Karpas-422 (cell line): Measurements from ENCODE around the gene NR2E1. TPM values are rescaled to one million over a fixed set of nuclear protein-coding genes. Genes with fewer than 3 reads are reported as not detected.

Experiments used
- DNase-seq: peaks from one replicate; pipeline ENCODE4 v3.0.0-alpha.2; 2015
- H2AFZ ChIP-seq: fragments of 200-600 bp; sonication (generic); 2 replicates; pipeline ENCODE4 v1.6.1; 2014; ENCODE audit warnings: antibody characterized with exemption, low read length, mixed read lengths
- H3K27ac ChIP-seq: fragments of 200-600 bp; sonication (generic); 2 replicates; pipeline ENCODE4 v1.5.1; 2014; ENCODE audit warnings: mild to moderate bottlenecking, low read length, moderate library complexity
- H3K27me3 ChIP-seq: fragments of 200-600 bp; sonication (generic); 2 replicates; pipeline ENCODE4 v1.6.1; 2014; ENCODE audit warnings: low read length, mixed read lengths
- H3K36me3 ChIP-seq: fragments of 200-600 bp; sonication (generic); 2 replicates; pipeline ENCODE4 v1.6.1; 2014; ENCODE audit warnings: low read length, mixed read lengths; ENCODE audit not compliant: insufficient read depth
- H3K4me1 ChIP-seq: fragments of 200-600 bp; sonication (generic); 2 replicates; pipeline ENCODE4 v1.6.1; 2014; ENCODE audit warnings: mild to moderate bottlenecking, low read length, mixed read lengths
- H3K4me2 ChIP-seq: fragments of 200-600 bp; sonication (generic); 2 replicates; pipeline ENCODE4 v1.6.1; 2014; ENCODE audit warnings: low read length, low read depth, mild to moderate bottlenecking; ENCODE audit not compliant: poor library complexity, severe bottlenecking
- H3K4me3 ChIP-seq: fragments of 200-600 bp; sonication (generic); 2 replicates; pipeline ENCODE4 v1.5.1; 2014; ENCODE audit warnings: mild to moderate bottlenecking, antibody characterized with exemption, low read length, mixed read lengths
- H3K79me2 ChIP-seq: fragments of 200-600 bp; sonication (generic); 2 replicates; pipeline ENCODE4 v1.6.1; 2014; ENCODE audit warnings: mild to moderate bottlenecking, low read length, mixed read lengths
- H3K9ac ChIP-seq: fragments of 200-600 bp; sonication (generic); 2 replicates; pipeline ENCODE4 v1.6.0; 2014; ENCODE audit warnings: low read length
- H3K9me2 ChIP-seq: fragments of 200-600 bp; sonication (generic), shearing (Covaris generic); replicated peaks from 2 replicates; pipeline ENCODE4 v1.6.0; 2014; ENCODE audit warnings: mild to moderate bottlenecking, low read length, moderate library complexity; ENCODE audit not compliant: insufficient read depth
- H3K9me3 ChIP-seq: fragments of 300-700, 200-600 bp; sonication (generic); 2 replicates; pipeline ENCODE4 v1.6.1; 2014; ENCODE audit warnings: low read length, mixed read lengths
- H4K20me1 ChIP-seq: fragments of 200-600 bp; sonication (generic); 2 replicates; pipeline ENCODE4 v1.6.1; 2014; ENCODE audit warnings: mild to moderate bottlenecking, antibody characterized with exemption, low read length, low read depth; ENCODE audit not compliant: insufficient read depth
- total RNA-seq: library from RNA; depleted of rRNA; stranded (reverse); fragments of >200 nt; shearing (Covaris generic); gene quantifications from 2 replicates; pipeline ENCODE4 v1.2.3, GENCODE V29; 2014; ENCODE audit warnings: low replicate concordance

The NR2E1 gene
- total RNA-seq, 1 experiment from 2014 or later, result not detected

DNA sequence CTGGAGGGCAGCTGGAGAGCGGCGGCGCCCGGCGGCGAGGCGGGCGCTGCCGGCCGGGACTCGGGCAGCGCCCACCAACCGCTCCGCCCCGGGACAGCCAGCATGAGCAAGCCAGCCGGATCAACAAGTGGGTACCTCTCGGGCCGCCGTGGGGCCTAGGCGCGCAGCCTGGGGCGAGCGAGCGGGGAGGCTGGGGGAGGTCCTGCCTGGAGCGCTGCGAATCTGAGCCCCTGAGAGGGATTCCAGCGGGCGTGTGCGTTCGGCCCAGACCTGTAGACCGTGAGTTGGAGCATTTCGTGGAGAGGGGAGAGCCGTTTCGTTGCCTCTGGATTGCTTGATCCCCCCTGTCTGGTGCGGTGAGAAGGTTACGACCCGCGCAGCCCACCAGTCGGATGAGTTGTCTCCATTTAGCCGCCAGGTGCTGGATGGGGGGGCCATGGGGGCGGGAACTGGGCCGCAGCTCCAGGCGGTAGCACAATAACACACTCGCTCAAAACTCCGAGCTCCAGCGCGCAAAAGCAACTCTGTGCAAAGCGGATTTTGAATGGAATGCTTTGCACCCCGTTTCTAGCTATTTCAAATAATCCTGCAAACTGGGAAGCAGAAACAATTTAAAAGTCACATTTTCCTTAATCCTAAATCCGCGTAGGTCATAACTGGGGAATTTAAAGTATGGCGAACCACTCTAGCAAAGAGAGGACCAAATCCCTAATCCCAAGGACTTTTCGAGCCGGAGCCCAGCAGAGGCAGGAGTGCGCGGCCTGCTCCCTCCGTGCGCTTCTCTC lies 1.0 kb downstream of the NR2E1 start:
- no peak overlapping the region for H3K4me3 ChIP-seq
- no peaks in the 10 kb centered on the region for H3K79me2 ChIP-seq
- H2AFZ ChIP-seq, result no peak overlapping the region
- H3K9ac ChIP-seq, result no peak overlapping the region
- no peaks in the 10 kb centered on the region for H3K36me3 ChIP-seq
- no peaks in the 10 kb centered on the region for H3K9me2 ChIP-seq
- no peak overlapping the region for H3K4me2 ChIP-seq
- DNase-seq, result no peak
- no peaks in the 10 kb centered on the region for H3K27me3 ChIP-seq
- peaks cover 9% of the 10 kb centered on the region for H3K4me1 ChIP-seq
- no peaks in the 10 kb centered on the region for H3K9me3 ChIP-seq
- H3K27ac ChIP-seq, result no peak overlapping the region
- H4K20me1 ChIP-seq, result no peaks in the 10 kb centered on the region

DNA sequence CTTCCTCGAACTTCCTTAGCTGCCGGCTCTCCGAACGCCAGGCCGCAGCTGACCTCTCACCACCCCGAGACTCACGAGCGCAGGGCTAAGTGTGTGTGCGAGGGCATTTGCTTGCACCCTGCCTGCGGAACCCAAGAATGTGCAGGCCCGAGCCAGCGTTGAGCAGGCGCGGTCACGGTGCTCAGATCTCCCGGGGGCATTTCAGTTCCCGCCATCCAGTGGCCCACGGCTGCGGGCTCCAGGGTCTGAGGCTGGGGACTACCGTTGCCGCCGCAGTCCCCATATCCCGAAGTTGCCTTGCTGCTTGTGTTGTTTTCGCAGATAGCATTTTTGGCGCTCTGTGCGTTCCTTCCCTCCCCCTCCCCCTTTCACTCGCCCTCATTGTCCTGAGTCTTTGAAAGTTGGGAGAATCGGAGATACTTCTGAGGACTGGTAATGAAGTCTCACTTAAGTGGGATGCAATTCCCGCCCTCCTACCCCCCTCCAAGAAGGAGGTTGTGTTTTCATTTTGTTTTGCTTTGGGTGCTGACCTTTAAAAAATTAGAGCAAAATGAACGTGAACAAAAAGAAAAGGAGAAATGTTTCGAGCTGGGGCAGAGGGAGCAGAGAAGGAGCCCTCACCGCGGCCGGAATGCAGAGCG lies 1.7 kb downstream of the NR2E1 start:
- H3K4me2 ChIP-seq, result no peak overlapping the region

DNA sequence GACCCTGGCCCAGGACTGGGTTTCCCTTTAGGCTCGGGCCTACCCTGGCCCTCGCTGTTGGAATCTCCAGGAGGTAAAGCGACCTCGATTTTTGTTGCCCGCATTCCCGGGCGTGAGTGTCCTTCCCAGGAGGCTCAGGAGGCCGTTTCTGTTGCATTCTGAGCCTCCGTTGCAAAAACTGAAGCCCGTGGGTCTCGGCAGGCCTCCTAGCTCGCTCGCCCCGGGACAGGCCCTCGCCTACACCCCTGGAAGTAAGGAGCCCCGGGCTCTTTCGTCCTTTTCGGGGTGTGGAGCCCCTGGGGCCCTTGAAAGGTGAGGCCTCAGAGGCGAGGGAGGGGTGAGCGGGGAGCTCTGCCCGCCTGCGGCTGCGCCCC lies 2.3 kb downstream of the NR2E1 start:
- no peaks in the 10 kb centered on the region for H3K79me2 ChIP-seq
- no peak overlapping the region for H3K9ac ChIP-seq
- no peak overlapping the region for H2AFZ ChIP-seq
- no peaks in the 10 kb centered on the region for H3K27me3 ChIP-seq
- H3K4me1 ChIP-seq, result peaks cover 9% of the 10 kb centered on the region
- H4K20me1 ChIP-seq, result no peaks in the 10 kb centered on the region
- no peak overlapping the region for H3K4me3 ChIP-seq
- no peaks in the 10 kb centered on the region for H3K9me2 ChIP-seq
- no peaks in the 10 kb centered on the region for H3K36me3 ChIP-seq
- H3K4me2 ChIP-seq, result no peak overlapping the region
- no peak for DNase-seq
- no peaks in the 10 kb centered on the region for H3K9me3 ChIP-seq
- no peak overlapping the region for H3K27ac ChIP-seq

More for the DNA sequence above, 1.7 kb downstream of the NR2E1 start:
- Histone ChIP-seq H4K20me1 (no peaks in the 10 kb centered on the region), H2AFZ (no peak overlapping the region), H3K27ac (no peak overlapping the region), H3K4me3 (no peak overlapping the region), H3K9me3 (no peaks in the 10 kb centered on the region), H3K4me1 (peaks cover 9% of the 10 kb centered on the region), H3K36me3 (no peaks in the 10 kb centered on the region), H3K27me3 (no peaks in the 10 kb centered on the region), H3K79me2 (no peaks in the 10 kb centered on the region), H3K9me2 (no peaks in the 10 kb centered on the region), H3K9ac (no peak overlapping the region)
- no peak for DNase-seq

DNA sequence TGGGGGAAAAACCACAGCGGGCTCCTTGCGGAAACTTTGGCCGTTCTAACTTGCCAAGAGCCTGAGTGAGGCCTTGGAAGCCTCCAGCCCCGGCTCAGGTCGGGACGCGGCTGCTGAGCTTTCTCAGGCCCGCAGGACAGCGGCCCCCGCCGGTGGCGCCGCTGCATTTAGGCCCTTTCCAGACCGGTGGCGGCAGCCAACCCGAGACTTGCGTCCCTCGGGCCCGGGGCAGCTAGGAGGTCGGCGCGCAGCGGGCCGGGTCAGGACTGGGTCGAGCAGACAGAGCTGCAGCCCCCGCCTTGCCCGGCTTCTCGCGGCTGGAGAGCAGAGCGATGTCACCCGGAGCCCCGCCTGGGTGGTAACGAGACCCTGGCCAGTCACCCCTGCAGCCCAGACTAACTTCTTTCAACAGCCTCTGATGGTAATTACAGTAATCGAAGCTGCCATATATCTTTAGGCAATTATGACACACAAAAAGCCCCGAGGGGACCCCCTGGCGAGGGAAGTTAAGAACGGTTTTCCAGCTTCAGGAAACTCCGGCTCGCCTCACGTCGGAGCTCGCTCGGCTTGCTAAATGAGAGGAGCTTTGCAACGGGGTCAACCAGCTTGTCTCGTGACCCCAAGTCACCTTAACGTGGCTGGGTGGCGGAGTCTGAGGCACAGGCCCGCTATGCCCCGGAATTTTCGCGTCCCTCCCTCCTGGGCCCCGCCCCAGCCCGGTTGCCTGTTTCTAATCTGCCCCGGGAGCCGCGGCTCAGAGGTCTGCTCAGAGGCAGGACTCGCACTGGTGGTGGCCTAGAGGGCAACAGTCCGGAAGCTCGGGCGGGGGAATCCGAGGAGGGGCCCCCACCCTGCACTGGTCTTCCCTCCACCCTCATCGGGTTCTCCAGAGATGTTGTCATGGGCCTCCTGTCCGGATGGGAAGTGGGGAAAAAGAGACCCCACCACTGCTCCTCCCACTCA lies 3.0 kb downstream of the NR2E1 start:
- H3K79me2 ChIP-seq, result no peaks in the 10 kb centered on the region
- no peaks in the 10 kb centered on the region for H4K20me1 ChIP-seq
- no peaks in the 10 kb centered on the region for H3K9me3 ChIP-seq
- H3K4me3 ChIP-seq, result no peak overlapping the region
- no peak overlapping the region for H3K4me2 ChIP-seq
- no peak overlapping the region for H2AFZ ChIP-seq
- no peak overlapping the region for H3K27ac ChIP-seq
- H3K9ac ChIP-seq, result no peak overlapping the region
- no peaks in the 10 kb centered on the region for H3K36me3 ChIP-seq
- H3K27me3 ChIP-seq, result no peaks in the 10 kb centered on the region
- DNase-seq, result no peak
- peaks cover 4% of the 10 kb centered on the region for H3K4me1 ChIP-seq
- H3K9me2 ChIP-seq, result no peaks in the 10 kb centered on the region

DNA sequence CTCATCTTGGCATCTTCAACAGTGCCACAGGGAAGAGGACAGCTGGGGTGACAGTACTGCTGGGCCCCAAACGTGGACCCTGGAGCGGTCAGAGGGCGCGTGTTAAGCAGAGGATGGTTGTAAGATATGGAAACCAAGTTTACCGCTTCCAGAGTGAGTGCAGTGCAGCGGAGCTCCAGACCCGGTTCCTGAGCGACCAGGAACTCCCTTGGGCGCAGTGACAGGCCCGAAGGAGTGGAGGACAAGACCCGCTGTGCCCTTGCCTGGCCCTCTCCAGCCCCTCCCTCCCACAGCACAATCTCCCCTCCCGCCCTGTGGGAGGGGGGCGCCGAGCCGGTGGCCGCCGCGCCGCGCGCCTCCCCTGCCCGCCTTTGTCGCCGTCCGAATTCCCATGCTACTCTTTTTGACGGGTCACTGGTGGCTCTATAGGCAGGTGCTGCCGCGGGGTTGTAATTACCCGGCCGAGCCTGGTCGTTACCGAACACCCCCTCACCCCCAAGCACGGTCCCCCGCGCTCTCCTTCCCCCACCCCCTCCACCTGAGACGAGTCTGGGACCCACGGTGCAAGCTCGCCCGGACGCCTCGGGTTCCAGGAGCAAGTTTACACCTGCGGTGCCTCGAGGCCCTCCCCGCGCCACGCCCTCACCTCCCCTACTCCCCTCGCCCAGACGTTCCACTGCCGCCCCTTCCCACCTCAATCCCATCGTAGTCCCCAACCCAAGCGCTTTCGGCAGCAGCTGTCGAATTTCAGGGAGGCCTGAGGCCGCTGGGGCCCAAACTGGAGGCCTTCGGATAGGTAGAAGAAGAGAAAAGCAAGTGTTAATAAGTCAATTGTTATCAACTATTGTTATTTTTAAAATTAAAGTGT lies 3.9 kb downstream of the NR2E1 start:
- H3K4me3 ChIP-seq, result no peak overlapping the region
- no peaks in the 10 kb centered on the region for H4K20me1 ChIP-seq
- H3K4me2 ChIP-seq, result no peak overlapping the region
- no peaks in the 10 kb centered on the region for H3K36me3 ChIP-seq
- H2AFZ ChIP-seq, result no peak overlapping the region
- DNase-seq, result no peak
- H3K9me3 ChIP-seq, result no peaks in the 10 kb centered on the region
- H3K27ac ChIP-seq, result no peak overlapping the region
- H3K4me1 ChIP-seq, result no peaks in the 10 kb centered on the region
- H3K9ac ChIP-seq, result no peak overlapping the region
- H3K79me2 ChIP-seq, result no peaks in the 10 kb centered on the region
- H3K9me2 ChIP-seq, result no peaks in the 10 kb centered on the region
- H3K27me3 ChIP-seq, result no peaks in the 10 kb centered on the region

DNA sequence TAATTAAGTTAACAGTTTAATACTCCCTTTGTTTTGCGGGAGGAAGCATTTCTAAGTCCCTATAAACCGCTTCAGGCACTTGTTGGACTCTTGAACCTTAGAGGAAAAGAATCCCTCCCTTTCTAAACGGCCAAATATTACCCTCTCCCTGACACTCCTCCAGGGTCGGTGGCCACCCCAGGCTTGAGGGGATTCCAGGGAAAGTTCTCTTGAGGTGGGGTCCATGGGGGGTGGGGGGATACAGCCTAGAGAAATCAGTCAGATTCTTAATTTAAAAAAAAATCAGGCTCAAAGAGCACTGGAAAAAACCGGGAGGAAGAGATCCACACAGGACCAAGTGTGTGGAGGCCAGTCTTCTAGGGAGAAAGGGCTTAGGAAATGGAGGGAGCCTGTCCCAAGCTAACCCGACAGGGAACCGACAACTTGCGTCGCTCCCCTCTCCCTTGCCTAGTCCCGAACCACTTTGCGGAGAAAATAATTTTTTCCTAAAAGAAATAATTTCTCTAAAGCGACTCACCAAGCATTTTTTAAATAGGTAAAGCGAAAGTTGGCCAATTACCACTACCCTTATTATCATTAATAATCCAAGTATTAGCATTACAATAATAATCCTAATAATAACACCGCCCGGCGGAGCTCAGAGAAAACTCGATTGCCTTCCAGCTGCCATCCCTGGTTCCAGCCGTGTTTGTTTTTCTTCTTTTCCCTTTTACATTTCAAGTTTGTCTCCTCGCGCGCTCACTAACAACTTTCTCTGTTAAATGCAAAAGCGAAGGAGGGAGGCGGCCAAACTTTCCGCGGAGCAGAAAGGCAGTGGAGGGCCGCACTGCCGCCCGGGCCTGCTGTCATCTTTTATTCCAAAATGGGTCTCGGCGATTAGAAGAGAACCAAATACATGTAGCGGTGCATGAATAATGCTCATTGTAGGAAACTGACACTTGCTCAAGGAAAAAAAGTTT lies 4.8 kb downstream of the NR2E1 start:
- Histone ChIP-seq H3K36me3 (no peaks in the 10 kb centered on the region), H3K4me1 (no peaks in the 10 kb centered on the region), H3K4me2 (no peak overlapping the region), H3K79me2 (no peaks in the 10 kb centered on the region), H3K27me3 (no peaks in the 10 kb centered on the region), H2AFZ (no peak overlapping the region), H3K9me3 (no peaks in the 10 kb centered on the region), H3K9ac (no peak overlapping the region), H4K20me1 (no peaks in the 10 kb centered on the region), H3K4me3 (no peak overlapping the region), H3K9me2 (no peaks in the 10 kb centered on the region), H3K27ac (no peak overlapping the region)
- no peak for DNase-seq

DNA sequence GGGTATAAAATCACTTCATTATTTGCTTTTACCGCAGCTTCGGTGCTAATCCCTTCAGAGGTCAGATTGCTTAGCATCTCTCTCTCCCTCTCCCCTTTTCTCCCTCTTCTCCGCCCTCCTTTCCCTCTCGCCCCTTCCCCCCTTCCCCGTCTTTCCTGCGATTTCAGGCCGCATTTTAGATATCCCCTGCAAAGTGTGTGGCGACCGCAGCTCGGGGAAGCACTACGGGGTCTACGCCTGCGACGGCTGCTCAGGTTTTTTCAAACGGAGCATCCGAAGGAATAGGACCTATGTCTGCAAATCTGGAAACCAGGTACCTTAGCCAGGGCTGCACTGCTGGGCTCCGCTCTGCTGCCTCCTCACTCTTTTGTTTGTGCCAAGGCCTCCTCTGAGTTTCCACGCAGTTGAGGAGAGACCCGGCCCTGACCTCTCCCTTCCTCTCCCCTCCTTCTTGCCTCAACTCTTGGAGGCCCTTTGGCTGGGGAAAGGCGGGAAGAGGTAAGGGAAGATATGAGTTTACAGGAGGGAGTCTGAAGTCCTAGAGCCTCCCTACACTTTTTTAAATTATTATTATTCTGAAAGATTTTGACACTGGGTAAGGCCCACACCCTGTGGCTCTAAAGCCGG lies 5.6 kb downstream of the NR2E1 start:
- no peaks in the 10 kb centered on the region for H3K9me2 ChIP-seq
- H3K27ac ChIP-seq, result no peak overlapping the region
- H3K36me3 ChIP-seq, result no peaks in the 10 kb centered on the region
- H3K4me2 ChIP-seq, result no peak overlapping the region
- no peaks in the 10 kb centered on the region for H4K20me1 ChIP-seq
- no peaks in the 10 kb centered on the region for H3K4me1 ChIP-seq
- no peaks in the 10 kb centered on the region for H3K9me3 ChIP-seq
- DNase-seq, result no peak
- H3K27me3 ChIP-seq, result no peaks in the 10 kb centered on the region
- H3K9ac ChIP-seq, result no peak overlapping the region
- no peak overlapping the region for H2AFZ ChIP-seq
- no peaks in the 10 kb centered on the region for H3K79me2 ChIP-seq
- no peak overlapping the region for H3K4me3 ChIP-seq
